Bronchial epithelial cell (primary cell): Measurements from ENCODE around the gene CRYGD. TPM values are rescaled to one million over a fixed set of nuclear protein-coding genes. Genes with fewer than 3 reads are reported as not detected.

ENCODE experiments used
- DNase-seq: peaks from one replicate; pipeline ENCODE4 v3.0.0-alpha.2; 2010; ENCODE audit warnings: low read depth
- FAIRE-seq: peaks from 2 replicates; lab custom pipeline; 2011; peaks lifted over from hg19 to GRCh38; lab: Jason Lieb, UNC
- H3K27me3 ChIP-seq: 2 replicates; pipeline ENCODE4 v1.5.1; 2011; ENCODE audit warnings: low read length; ENCODE audit not compliant: control insufficient read depth, insufficient read depth
- H3K36me3 ChIP-seq: 2 replicates; pipeline ENCODE4 v1.5.1; 2011; ENCODE audit warnings: low read length; ENCODE audit not compliant: control insufficient read depth, insufficient read depth
- H3K4me3 ChIP-seq: 2 replicates; pipeline ENCODE4 v1.5.1; 2011; ENCODE audit warnings: mild to moderate bottlenecking, low read depth, low read length, control low read depth
- total RNA-seq: library from RNA; depleted of rRNA; stranded (reverse); fragments of >200 nt; gene quantifications from 2 replicates; pipeline ENCODE4 v1.2.1, GENCODE V29; 2014
- TF ChIP-seq, protein P1 (sequence below): IDR thresholded peaks from 2 replicates; pipeline ENCODE4 v1.5.1; 2011; ENCODE audit warnings: mild to moderate bottlenecking, moderate library complexity, low read length, control low read depth, inconsistent platforms; ENCODE audit not compliant: insufficient read depth, severe bottlenecking

CRYGD gene
- total RNA-seq, 1 donor from 2014 or later = not detected

DNA sequence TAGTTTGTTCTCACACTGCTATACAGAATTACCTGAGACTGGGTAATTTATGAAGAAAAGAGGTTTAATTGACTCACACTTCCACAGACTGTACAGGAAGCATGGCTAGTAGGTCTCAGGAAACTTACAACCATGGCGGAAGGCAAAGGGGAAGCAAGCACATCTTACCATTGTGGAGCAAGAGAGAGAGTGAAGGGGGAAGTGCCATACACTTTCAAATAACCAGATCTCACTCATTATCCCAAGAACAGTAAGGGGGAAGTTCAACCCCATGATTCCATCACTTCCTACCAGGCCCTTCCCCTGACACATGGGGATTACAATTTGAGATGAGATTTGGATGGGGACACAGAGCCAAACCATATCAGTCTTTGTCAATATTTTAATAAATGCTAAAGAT, 26.6 kb upstream of the CRYGD start:
- DNase-seq (no peak), FAIRE-seq (no peak)

DNA sequence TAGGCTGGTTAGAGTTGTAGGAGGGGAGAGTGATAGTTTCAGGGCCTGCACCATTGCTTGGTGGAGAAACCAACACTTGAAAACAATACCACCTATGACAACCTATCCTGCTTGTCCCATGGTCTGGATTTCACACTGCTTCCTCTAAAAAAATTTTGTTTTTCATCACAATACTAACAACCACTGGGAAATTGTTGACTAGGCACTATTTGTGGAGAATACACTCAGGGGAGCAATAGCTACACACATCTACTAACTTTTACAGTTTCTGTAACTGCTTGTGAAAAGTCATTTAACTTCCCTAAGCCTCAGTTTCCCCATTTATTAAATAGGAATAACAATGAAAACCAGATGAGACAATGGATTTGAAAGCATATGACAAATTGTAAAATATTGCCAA, 25.8 kb upstream of the CRYGD start:
- Histone ChIP-seq H3K4me3 (no peak overlapping the region), H3K36me3 (no peaks in the 10 kb centered on the region), H3K27me3 (peaks cover 2% of the 10 kb centered on the region)
- FAIRE-seq (no peak), DNase-seq (no peak)
- TF ChIP-seq, protein P1, sequence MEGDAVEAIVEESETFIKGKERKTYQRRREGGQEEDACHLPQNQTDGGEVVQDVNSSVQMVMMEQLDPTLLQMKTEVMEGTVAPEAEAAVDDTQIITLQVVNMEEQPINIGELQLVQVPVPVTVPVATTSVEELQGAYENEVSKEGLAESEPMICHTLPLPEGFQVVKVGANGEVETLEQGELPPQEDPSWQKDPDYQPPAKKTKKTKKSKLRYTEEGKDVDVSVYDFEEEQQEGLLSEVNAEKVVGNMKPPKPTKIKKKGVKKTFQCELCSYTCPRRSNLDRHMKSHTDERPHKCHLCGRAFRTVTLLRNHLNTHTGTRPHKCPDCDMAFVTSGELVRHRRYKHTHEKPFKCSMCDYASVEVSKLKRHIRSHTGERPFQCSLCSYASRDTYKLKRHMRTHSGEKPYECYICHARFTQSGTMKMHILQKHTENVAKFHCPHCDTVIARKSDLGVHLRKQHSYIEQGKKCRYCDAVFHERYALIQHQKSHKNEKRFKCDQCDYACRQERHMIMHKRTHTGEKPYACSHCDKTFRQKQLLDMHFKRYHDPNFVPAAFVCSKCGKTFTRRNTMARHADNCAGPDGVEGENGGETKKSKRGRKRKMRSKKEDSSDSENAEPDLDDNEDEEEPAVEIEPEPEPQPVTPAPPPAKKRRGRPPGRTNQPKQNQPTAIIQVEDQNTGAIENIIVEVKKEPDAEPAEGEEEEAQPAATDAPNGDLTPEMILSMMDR = no peak

More for the DNA sequence above, 26.6 kb upstream of the CRYGD start:
- TF ChIP-seq, protein P1 = no peak
- Histone ChIP-seq H3K4me3 (no peak overlapping the region), H3K36me3 (no peaks in the 10 kb centered on the region), H3K27me3 (peaks cover 2% of the 10 kb centered on the region)

DNA sequence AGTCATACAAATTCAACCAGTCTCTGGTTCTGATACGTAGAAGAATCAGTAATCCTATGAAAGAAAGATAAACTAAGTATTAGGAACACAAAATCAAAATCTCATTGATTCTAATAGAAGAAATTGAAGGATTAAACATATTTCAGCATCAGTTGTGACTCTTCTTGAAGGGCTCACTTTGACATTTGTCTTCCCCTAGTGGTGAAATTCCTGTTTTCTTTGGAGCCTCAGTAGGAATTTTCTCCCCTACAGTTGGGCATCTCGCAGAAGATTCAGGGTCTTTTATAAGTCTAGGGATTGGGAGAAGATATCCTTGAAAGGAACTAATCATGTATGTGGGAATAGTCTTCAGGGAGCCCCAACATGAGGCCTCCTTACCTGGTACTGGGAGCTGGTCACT, 24.5 kb upstream of the CRYGD start:
- no peak for FAIRE-seq
- no peak for DNase-seq
- Histone ChIP-seq H3K36me3 (no peaks in the 10 kb centered on the region), H3K4me3 (no peak overlapping the region), H3K27me3 (peaks cover 2% of the 10 kb centered on the region)
- TF ChIP-seq, protein P1 = no peak

DNA sequence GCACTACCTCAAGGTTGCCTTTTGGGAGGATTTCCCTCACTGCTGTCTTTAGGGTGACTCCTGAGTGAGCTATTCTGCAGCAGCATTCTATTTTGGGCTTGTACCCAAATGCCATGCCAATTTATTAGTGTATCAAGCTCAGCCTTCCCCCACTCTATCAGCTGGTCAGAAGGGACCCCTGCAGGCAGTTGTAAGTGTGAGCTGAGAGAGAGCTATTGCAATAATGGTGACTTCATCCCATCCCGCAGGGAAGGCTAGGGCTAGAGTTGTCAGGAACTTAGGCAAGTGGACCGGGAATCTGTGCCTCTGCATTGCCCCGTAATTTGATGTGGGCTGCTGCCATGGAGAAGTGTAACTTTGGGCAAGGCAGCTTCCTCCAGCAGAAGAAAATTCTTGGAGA, 23.4 kb upstream of the CRYGD start:
- no peak for FAIRE-seq
- no peak overlapping the region for H3K4me3 ChIP-seq
- TF ChIP-seq, protein P1 = no peak

DNA sequence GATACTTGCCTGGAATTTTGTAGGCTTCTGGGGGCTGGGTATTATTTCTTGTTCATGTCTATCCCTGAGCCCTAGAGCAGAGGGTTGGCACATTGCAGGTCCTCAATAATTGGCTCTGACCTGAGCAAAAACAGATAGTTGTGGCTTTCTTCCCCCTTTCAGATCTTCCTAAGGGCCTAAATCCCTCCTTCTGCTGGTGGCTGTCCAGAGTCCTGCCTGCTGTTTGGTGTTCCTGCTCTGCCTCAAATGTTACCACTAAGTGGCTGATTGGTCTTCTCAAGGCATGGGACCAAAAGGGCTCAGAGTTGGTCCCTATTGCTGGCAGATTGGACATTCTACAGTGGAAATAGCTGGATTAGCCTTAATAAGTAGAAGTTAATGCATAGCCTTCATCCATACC, 22.7 kb upstream of the CRYGD start:
- H3K4me3 ChIP-seq = no peak overlapping the region
- no peak for DNase-seq
- peaks cover 2% of the 10 kb centered on the region for H3K27me3 ChIP-seq
- TF ChIP-seq, protein P1 = no peak
- H3K36me3 ChIP-seq = no peaks in the 10 kb centered on the region
- FAIRE-seq = no peak

More for the DNA sequence above, 23.4 kb upstream of the CRYGD start:
- no peak for DNase-seq
- no peaks in the 10 kb centered on the region for H3K36me3 ChIP-seq
- peaks cover 2% of the 10 kb centered on the region for H3K27me3 ChIP-seq

DNA sequence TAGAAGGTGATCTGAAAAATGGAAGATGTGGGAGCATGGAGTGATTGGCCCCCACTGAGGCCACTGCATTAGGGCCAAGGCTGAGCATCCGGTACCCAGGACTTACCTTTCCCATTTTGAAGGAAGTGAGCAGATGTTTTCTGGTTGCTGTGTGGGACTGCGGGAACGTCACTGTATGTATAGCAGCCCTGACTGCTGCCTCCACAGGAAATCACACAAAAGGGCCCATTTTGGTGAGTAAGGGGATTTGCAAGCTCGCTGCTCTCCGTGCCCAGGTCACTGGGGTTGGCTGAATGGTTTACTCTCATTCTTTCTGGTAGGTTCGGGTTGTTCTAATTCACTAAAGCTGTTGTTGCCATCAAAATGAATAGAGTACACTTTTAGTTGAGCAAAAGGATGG, 21.7 kb upstream of the CRYGD start, which contains the start of gene CRYGB:
Gene CRYGB (minus strand): TSS at position 153 of the 400 bp plus-strand sequence. CDS start 38 bp downstream, at position 115.
- FAIRE-seq (no peak), DNase-seq (no peak)
- Histone ChIP-seq H3K27me3 (peaks cover 2% of the 10 kb centered on the region), H3K36me3 (no peaks in the 10 kb centered on the region), H3K4me3 (no peak within 1 kb of the TSS)
- TF ChIP-seq, protein P1 = no peak
